ENCODE results near the gene NDEL1. TPM values are rescaled to one million over a fixed set of nuclear protein-coding genes. Genes with fewer than 3 reads are reported as not detected.
"Not testable (repeated sequence)": the region's sequence is repeated elsewhere in the genome, so short reads cannot be mapped to it uniquely, and the experiment has no call there.

Gene NDEL1
- total and polyA plus RNA-seq, 8 donors = 14.4 to 28.8 (median 21.0) TPM

DNA sequence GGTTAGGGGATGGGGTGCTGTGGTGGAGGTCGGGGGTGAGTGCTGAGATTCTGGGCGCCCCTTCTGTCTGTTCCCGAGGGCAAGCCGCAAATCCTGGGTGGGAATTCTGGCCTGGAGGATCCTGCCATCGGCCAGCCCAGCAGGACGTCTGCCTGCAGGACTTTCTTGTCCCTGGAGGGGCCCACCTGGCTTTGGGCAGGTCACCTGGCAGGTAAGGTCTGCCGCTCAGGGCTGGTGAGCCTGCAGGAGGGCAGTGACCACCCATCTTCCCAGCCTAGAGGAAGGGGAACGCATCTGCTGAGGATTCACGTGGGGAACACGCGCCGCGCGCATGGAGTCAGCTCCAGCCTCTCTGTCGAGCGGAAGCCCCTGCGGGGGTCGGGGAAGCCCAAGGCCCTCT, 43.4 kb upstream of the NDEL1 start:
- Histone ChIP-seq H3K4me1 (no peaks in the 10 kb centered on the region), H3K4me3 (no peak overlapping the region), H3K36me3 (no peaks in the 10 kb centered on the region), H3K27me3 (no peaks in the 10 kb centered on the region), H3K9me3 (no peaks in the 10 kb centered on the region), H3K27ac (no peak overlapping the region)
- DNase-seq = no peak
- FAIRE-seq = no peak
- intact Hi-C loops (cut with DNase I) = no loop called here
- TF ChIP-seq, protein P1, sequence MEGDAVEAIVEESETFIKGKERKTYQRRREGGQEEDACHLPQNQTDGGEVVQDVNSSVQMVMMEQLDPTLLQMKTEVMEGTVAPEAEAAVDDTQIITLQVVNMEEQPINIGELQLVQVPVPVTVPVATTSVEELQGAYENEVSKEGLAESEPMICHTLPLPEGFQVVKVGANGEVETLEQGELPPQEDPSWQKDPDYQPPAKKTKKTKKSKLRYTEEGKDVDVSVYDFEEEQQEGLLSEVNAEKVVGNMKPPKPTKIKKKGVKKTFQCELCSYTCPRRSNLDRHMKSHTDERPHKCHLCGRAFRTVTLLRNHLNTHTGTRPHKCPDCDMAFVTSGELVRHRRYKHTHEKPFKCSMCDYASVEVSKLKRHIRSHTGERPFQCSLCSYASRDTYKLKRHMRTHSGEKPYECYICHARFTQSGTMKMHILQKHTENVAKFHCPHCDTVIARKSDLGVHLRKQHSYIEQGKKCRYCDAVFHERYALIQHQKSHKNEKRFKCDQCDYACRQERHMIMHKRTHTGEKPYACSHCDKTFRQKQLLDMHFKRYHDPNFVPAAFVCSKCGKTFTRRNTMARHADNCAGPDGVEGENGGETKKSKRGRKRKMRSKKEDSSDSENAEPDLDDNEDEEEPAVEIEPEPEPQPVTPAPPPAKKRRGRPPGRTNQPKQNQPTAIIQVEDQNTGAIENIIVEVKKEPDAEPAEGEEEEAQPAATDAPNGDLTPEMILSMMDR (IDR thresholded peaks at IDR 0.05) = no peak
- WGBS, 2 donors = 46 to 59% methylated on average over 16 to 18 of the region's 18 CpGs
- ATAC-seq = no peak

DNA sequence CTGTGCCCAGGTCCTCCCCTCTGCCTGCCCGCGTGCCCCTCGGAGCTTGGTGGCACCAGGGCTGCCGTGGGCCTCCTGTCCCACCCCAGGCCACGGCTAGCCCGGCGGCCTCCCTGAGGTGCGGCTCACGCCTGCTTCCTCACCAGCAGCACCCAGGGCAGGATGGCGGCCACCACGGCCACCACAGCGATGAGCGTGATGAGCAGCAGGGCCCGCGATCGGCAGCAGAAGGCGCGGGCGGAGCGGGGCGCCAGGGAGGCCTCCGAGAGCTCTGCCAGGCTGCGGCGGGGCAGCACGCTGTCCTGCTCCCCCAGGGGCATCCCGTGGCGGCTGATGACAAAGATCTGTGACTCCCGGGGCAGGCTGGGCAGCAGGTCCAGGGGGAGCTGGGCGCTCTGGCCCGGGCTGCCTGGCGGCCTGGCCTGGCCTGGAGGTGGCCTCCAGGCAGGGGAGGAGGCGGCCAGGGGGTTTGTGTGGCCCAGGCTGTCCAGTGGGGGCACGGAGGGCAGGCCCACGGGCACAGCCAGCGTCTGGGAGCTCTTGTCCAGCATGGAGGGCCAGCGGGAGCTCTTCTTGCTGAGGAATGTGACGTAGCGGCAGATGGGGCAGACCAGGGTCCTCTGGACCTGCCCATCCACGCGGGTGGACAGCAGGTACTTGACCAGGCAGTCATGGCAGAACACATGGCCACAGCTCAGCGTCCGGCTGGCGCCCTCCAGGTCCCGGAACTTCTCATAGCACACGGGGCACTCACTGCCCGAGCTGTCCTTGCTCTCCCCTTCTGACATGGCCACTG, 42.8 kb upstream of the NDEL1 start:
- DNase-seq (peak in 1 of 6 donors; percentile 65), FAIRE-seq (no peak), ATAC-seq (no peak)
- Histone ChIP-seq H3K36me3 (no peaks in the 10 kb centered on the region), H3K27me3 (no peaks in the 10 kb centered on the region), H3K27ac (no peak overlapping the region), H3K9me3 (no peaks in the 10 kb centered on the region), H3K4me1 (no peaks in the 10 kb centered on the region), H3K4me3 (no peak overlapping the region)
- TF ChIP-seq, protein P1 (IDR thresholded peaks at IDR 0.05) = no peak
- WGBS, 2 donors = 74 to 84% methylated on average over 30 to 46 of the region's 46 CpGs
- intact Hi-C loops (cut with DNase I) = no loop called here

DNA sequence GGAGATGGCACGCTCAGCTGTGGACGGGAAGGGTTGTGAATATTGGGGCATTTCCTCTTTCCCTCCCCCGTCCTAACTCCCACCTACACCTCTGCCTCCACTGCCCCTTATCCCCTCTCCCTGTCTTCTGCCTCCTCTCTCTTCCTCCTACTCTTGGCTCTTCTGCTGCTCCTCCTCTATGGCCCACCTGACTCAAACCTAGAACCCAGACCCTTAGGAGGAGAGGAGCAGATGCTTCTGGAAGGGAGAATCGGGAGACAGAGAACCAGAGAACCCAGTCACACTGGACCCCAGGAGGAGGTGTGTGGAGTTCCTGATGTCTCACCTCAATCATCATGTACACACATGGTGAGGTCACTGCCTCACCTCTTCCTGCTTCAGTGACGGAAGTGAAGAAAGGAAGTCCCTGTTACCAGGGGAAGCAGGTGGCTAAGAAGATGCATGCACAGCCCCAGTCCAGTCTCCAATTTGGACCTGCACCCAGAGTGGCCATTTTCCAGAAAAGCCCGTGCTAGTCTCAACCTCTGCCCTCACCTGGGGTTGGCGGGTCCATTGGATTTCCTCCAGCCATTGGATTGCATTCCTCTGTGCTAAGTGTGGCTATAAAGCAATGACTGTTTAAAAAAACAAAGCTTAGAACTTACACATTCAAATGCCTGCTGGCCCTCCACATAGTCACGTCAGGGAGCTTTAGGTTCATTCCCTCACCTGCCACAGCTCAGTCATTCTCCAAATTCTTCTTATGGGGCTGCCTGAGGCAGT, 42.0 kb upstream of the NDEL1 start:
- FAIRE-seq = no peak
- no peak for DNase-seq
- ATAC-seq = peak in 3 of 4 donors; percentile 31 to 54 (median 44)

DNA sequence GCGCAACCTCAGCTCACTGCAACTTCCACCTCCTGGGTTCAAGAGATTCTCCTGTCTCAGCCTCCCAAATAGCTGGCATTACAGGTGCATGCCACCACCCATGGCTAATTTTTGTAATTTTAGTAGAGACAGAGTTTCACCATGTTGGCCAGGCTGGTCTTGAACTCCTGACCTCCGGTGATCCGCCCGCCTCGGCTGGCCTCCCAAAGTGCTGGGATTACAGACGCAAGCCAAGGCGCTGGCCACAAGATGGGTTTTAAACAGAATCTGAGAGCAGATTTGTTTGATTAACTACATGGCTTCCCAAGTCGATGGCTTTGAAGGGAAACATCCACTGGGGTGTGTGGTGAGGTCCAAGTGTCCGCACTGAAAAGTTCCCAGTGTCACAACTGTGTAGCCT, 41.2 kb upstream of the NDEL1 start:
- H3K4me1 ChIP-seq; H3K27me3 ChIP-seq; H3K4me3 ChIP-seq; H3K36me3 ChIP-seq; DNase-seq; intact Hi-C loops (cut with DNase I); ATAC-seq; H3K27ac ChIP-seq; FAIRE-seq; H3K9me3 ChIP-seq: not testable (repeated sequence)
- 75 to 82% methylated on average over 9 of the region's 9 CpGs for WGBS, 2 donors

More for the DNA sequence above, 42.0 kb upstream of the NDEL1 start:
- Histone ChIP-seq H3K36me3 (no peaks in the 10 kb centered on the region), H3K4me3 (no peak overlapping the region), H3K9me3 (no peaks in the 10 kb centered on the region), H3K4me1 (no peaks in the 10 kb centered on the region), H3K27ac (no peak overlapping the region), H3K27me3 (peaks cover 0 to under 1% (median 0%) of the 10 kb centered on the region in 4 donors)
- 48 to 49% methylated on average over 8 of the region's 8 CpGs for WGBS, 2 donors
- intact Hi-C loops (cut with DNase I) = no loop called here
- TF ChIP-seq, protein P1 (IDR thresholded peaks at IDR 0.05) = no peak

DNA sequence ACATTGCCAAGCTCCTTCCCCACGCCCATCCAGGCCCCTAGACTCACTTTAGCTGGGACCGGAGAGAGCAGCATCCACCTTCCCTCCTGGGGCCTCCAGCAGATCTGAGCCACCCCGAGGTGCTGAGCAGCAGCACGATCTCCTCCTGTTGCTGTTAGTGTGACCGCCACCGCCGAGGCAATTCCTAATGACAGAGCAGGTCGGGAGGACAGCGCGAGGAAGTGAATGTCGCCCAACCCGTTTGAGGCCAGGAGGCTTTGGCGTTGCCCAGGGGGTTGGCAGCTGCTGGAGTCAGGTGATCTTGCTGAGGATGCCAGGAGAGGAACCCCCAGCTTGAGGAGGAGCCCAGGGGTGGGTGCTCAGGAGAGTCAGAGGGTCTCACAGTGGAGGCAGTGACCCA, 38.0 kb upstream of the NDEL1 start, which contains the start of gene RNF222:
Gene RNF222 (minus strand): TSS at position 192 of the 400 bp plus-strand sequence. CDS start 4,366 bp downstream, outside the sequence.
- FAIRE-seq (no peak), DNase-seq (no peak), ATAC-seq (peak in 2 of 4 donors; percentile 21 to 44)
- Histone ChIP-seq H3K27me3 (peaks cover 0 to 3% (median 0%) of the 10 kb centered on the region in 4 donors), H3K27ac (no peak within 1 kb of the TSS), H3K4me1 (no peaks in the 10 kb centered on the region), H3K36me3 (no peaks in the 10 kb centered on the region), H3K9me3 (no peaks in the 10 kb centered on the region), H3K4me3 (no peak within 1 kb of the TSS)
- TF ChIP-seq, protein P1 (IDR thresholded peaks at IDR 0.05) = no peak
- intact Hi-C loops (cut with DNase I) = no loop called here
- 16 to 25% methylated on average over 13 of the region's 13 CpGs for whole genome bisulfite sequencing, 2 donors

Data from pancreas (tissue), 10 donors.